ENCODE measurements around the gene MET. TPM values are rescaled to one million over a fixed set of nuclear protein-coding genes. Genes with fewer than 3 reads are reported as not detected.

The MET gene
- total RNA-seq, 1 experiment from 2014 or later, result 8.3 TPM

GRCh38 chr7:116697152-116697551, 25.2 kb downstream of the MET start:
- Histone ChIP-seq H3K27me3 (replicated peaks) (no peaks in the 10 kb centered on the region), H3K9me3 (replicated peaks) (no peaks in the 10 kb centered on the region), H3K4me3 (no peak overlapping the region), H3K36me3 (no peaks in the 10 kb centered on the region), H3K27ac (no peak overlapping the region), H3K4me1 (replicated peaks) (peaks cover 5% of the 10 kb centered on the region; the same call in 1 of the 2 replicates)
- DNase-seq (ENCODE audit: low read depth in 1 of 2, low spot score in 2 of 2), result no peak

GRCh38 chr7:116697761-116698160, 25.8 kb downstream of the MET start:
- Histone ChIP-seq H3K27ac (no peak overlapping the region), H3K27me3 (replicated peaks) (no peaks in the 10 kb centered on the region), H3K4me1 (replicated peaks) (no peaks in the 10 kb centered on the region; the same call in 1 of the 2 replicates), H3K36me3 (no peaks in the 10 kb centered on the region), H3K9me3 (replicated peaks) (no peaks in the 10 kb centered on the region), H3K4me3 (no peak overlapping the region)
- no peak for DNase-seq (ENCODE audit: low read depth in 1 of 2, low spot score in 2 of 2)

- no peak overlapping the region for H3K4me3 ChIP-seq
- H3K27ac ChIP-seq, result no peak overlapping the region
- H3K27me3 ChIP-seq (replicated peaks), result no peaks in the 10 kb centered on the region
- DNase-seq (ENCODE audit: low read depth in 1 of 2, low spot score in 2 of 2), result no peak
- no peaks in the 10 kb centered on the region for H3K4me1 ChIP-seq (replicated peaks)
- no peaks in the 10 kb centered on the region for H3K9me3 ChIP-seq (replicated peaks)
- H3K36me3 ChIP-seq, result no peaks in the 10 kb centered on the region
Observed at GRCh38 chr7:116698396-116698795, 26.4 kb downstream of the MET start.

- no peaks in the 10 kb centered on the region for H3K27me3 ChIP-seq (replicated peaks)
- H3K27ac ChIP-seq, result no peak overlapping the region
- no peaks in the 10 kb centered on the region for H3K4me1 ChIP-seq (replicated peaks)
- no peaks in the 10 kb centered on the region for H3K9me3 ChIP-seq (replicated peaks)
- H3K36me3 ChIP-seq, result no peaks in the 10 kb centered on the region
- H3K4me3 ChIP-seq, result no peak overlapping the region
- no peak for DNase-seq (ENCODE audit: low read depth in 1 of 2, low spot score in 2 of 2)
Observed at GRCh38 chr7:116698930-116699721, 27.1 kb downstream of the MET start.

GRCh38 chr7:116699722-116700120, 27.7 kb downstream of the MET start:
- Histone ChIP-seq H3K27me3 (replicated peaks) (no peaks in the 10 kb centered on the region), H3K36me3 (no peaks in the 10 kb centered on the region), H3K4me3 (no peak overlapping the region), H3K9me3 (replicated peaks) (no peaks in the 10 kb centered on the region), H3K27ac (no peak overlapping the region), H3K4me1 (replicated peaks) (no peaks in the 10 kb centered on the region)
- DNase-seq (ENCODE audit: low read depth in 1 of 2, low spot score in 2 of 2), result no peak

- H3K36me3 ChIP-seq, result no peaks in the 10 kb centered on the region
- no peak overlapping the region for H3K27ac ChIP-seq
- no peak for DNase-seq (ENCODE audit: low read depth in 1 of 2, low spot score in 2 of 2)
- H3K4me1 ChIP-seq (replicated peaks), result no peaks in the 10 kb centered on the region; the same call in 1 of the 2 replicates
- no peaks in the 10 kb centered on the region for H3K27me3 ChIP-seq (replicated peaks)
- H3K4me3 ChIP-seq, result no peak overlapping the region
- no peaks in the 10 kb centered on the region for H3K9me3 ChIP-seq (replicated peaks)
Observed at GRCh38 chr7:116702046-116702785, 30.2 kb downstream of the MET start.

- Histone ChIP-seq H3K4me1 (replicated peaks) (peaks cover 11% of the 10 kb centered on the region; the same call in 1 of the 2 replicates), H3K4me3 (no peak overlapping the region), H3K27ac (no peak overlapping the region), H3K9me3 (replicated peaks) (no peaks in the 10 kb centered on the region), H3K27me3 (replicated peaks) (peaks cover 9% of the 10 kb centered on the region; the same call in 1 of the 2 replicates), H3K36me3 (no peaks in the 10 kb centered on the region)
- no peak for DNase-seq (ENCODE audit: low read depth in 1 of 2, low spot score in 2 of 2)
Observed at GRCh38 chr7:116704650-116705228, 32.7 kb downstream of the MET start.

GRCh38 chr7:116705419-116705818, 33.4 kb downstream of the MET start:
- peaks cover 9% of the 10 kb centered on the region; the same call in 1 of the 2 replicates for H3K27me3 ChIP-seq (replicated peaks)
- no peaks in the 10 kb centered on the region for H3K36me3 ChIP-seq
- peaks cover 11% of the 10 kb centered on the region; the same call in 1 of the 2 replicates for H3K4me1 ChIP-seq (replicated peaks)
- H3K4me3 ChIP-seq, result no peak overlapping the region
- H3K27ac ChIP-seq, result no peak overlapping the region
- H3K9me3 ChIP-seq (replicated peaks), result no peaks in the 10 kb centered on the region
- DNase-seq (ENCODE audit: low read depth in 1 of 2, low spot score in 2 of 2), result no peak

- Histone ChIP-seq H3K4me3 (no peak overlapping the region), H3K9me3 (replicated peaks) (no peaks in the 10 kb centered on the region), H3K27me3 (replicated peaks) (peaks cover 9% of the 10 kb centered on the region; the same call in 1 of the 2 replicates), H3K27ac (no peak overlapping the region), H3K36me3 (no peaks in the 10 kb centered on the region), H3K4me1 (replicated peaks) (peaks cover 11% of the 10 kb centered on the region; the same call in 1 of the 2 replicates)
- DNase-seq (ENCODE audit: low read depth in 1 of 2, low spot score in 2 of 2), result no peak
Observed at GRCh38 chr7:116706668-116707126, 34.7 kb downstream of the MET start.

GRCh38 chr7:116707289-116707688, 35.3 kb downstream of the MET start:
- no peaks in the 10 kb centered on the region for H3K9me3 ChIP-seq (replicated peaks)
- peaks cover 11% of the 10 kb centered on the region; the same call in 1 of the 2 replicates for H3K4me1 ChIP-seq (replicated peaks)
- no peaks in the 10 kb centered on the region for H3K36me3 ChIP-seq
- H3K4me3 ChIP-seq, result no peak overlapping the region
- peaks cover 9% of the 10 kb centered on the region; the same call in 1 of the 2 replicates for H3K27me3 ChIP-seq (replicated peaks)
- no peak overlapping the region for H3K27ac ChIP-seq
- DNase-seq (ENCODE audit: low read depth in 1 of 2, low spot score in 2 of 2), result no peak

- Histone ChIP-seq H3K36me3 (no peaks in the 10 kb centered on the region), H3K4me3 (no peak overlapping the region)
Observed at GRCh38 chr7:116708248-116708647, 36.3 kb downstream of the MET start.

GRCh38 chr7:116708861-116709260, 36.9 kb downstream of the MET start:
- Histone ChIP-seq H3K27me3 (replicated peaks) (peaks cover 9% of the 10 kb centered on the region; the same call in 1 of the 2 replicates), H3K4me1 (replicated peaks) (peaks cover 14% of the 10 kb centered on the region; the same call in 1 of the 2 replicates), H3K27ac (no peak overlapping the region), H3K4me3 (no peak overlapping the region), H3K36me3 (no peaks in the 10 kb centered on the region), H3K9me3 (replicated peaks) (no peaks in the 10 kb centered on the region)
- no peak for DNase-seq (ENCODE audit: low read depth in 1 of 2, low spot score in 2 of 2)

More at GRCh38 chr7:116708248-116708647, 36.3 kb downstream of the MET start:
- H3K4me1 ChIP-seq (replicated peaks), result peaks cover 11% of the 10 kb centered on the region; the same call in 1 of the 2 replicates
- no peaks in the 10 kb centered on the region for H3K9me3 ChIP-seq (replicated peaks)
- no peak for DNase-seq (ENCODE audit: low read depth in 1 of 2, low spot score in 2 of 2)
- H3K27ac ChIP-seq, result no peak overlapping the region
- H3K27me3 ChIP-seq (replicated peaks), result peaks cover 9% of the 10 kb centered on the region; the same call in 1 of the 2 replicates

GRCh38 chr7:116709336-116709735, 37.3 kb downstream of the MET start:
- DNase-seq (ENCODE audit: low read depth in 1 of 2, low spot score in 2 of 2), result no peak
- Histone ChIP-seq H3K27me3 (replicated peaks) (peaks cover 9% of the 10 kb centered on the region; the same call in 1 of the 2 replicates), H3K27ac (no peak overlapping the region), H3K36me3 (no peaks in the 10 kb centered on the region), H3K4me3 (no peak overlapping the region), H3K4me1 (replicated peaks) (peaks cover 14% of the 10 kb centered on the region; the same call in 1 of the 2 replicates), H3K9me3 (replicated peaks) (no peaks in the 10 kb centered on the region)

All from SJSA1 (cell line).